Endodermal cell (in vitro differentiated cells): Measurements from ENCODE around the gene TSPAN9. TPM values are rescaled to one million over a fixed set of nuclear protein-coding genes. Genes with fewer than 3 reads are reported as not detected.

Experiments used
- DNase-seq: peaks from one replicate; pipeline ENCODE4 v3.0.0-alpha.2; 2017
- H3K27ac ChIP-seq: 2 replicates; pipeline ENCODE4 v1.5.1; 2013; ENCODE audit warnings: mild to moderate bottlenecking, low read depth, low read length, moderate library complexity
- H3K27me3 ChIP-seq: 2 replicates; pipeline ENCODE4 v1.6.1; 2013; ENCODE audit warnings: mild to moderate bottlenecking, low read length, moderate library complexity; ENCODE audit not compliant: insufficient read depth, control insufficient read depth, poor library complexity, severe bottlenecking
- H3K36me3 ChIP-seq: 2 replicates; pipeline ENCODE4 v1.7.0; 2013; ENCODE audit warnings: mild to moderate bottlenecking, low read length, moderate library complexity; ENCODE audit not compliant: control insufficient read depth, insufficient read depth
- H3K4me1 ChIP-seq: one replicate; pipeline ENCODE4 v1.7.0; 2013; ENCODE audit warnings: low read length; ENCODE audit not compliant: control insufficient read depth, insufficient read depth
- H3K4me3 ChIP-seq: 2 replicates; pipeline ENCODE4 v1.5.1; 2013; ENCODE audit warnings: mild to moderate bottlenecking, low read length, moderate library complexity
- H3K9ac ChIP-seq: 2 replicates; pipeline ENCODE4 v1.6.1; 2013; ENCODE audit warnings: mild to moderate bottlenecking, low read length, moderate library complexity; ENCODE audit not compliant: poor library complexity, severe bottlenecking; ENCODE audit errors: extremely low read depth
- H3K9me3 ChIP-seq: 2 replicates; pipeline ENCODE4 v1.6.1; 2013; ENCODE audit warnings: mild to moderate bottlenecking, low read length, moderate library complexity; ENCODE audit not compliant: control insufficient read depth
- H3K27ac Mint-ChIP-seq: 2 replicates; pipeline ENCODE4 v1.8.0; 2020; ENCODE audit warnings: mixed read lengths
- H3K27me3 Mint-ChIP-seq: 2 replicates; pipeline ENCODE4 v1.8.0; 2021; ENCODE audit warnings: mild to moderate bottlenecking, mixed read lengths; ENCODE audit not compliant: insufficient read depth
- H3K36me3 Mint-ChIP-seq: 2 replicates; pipeline ENCODE4 v1.8.0; 2020; ENCODE audit warnings: low read depth, mixed read lengths
- H3K4me1 Mint-ChIP-seq: 2 replicates; pipeline ENCODE4 v1.8.0; 2020; ENCODE audit warnings: mixed read lengths
- H3K4me3 Mint-ChIP-seq: 2 replicates; pipeline ENCODE4 v1.8.0; 2020; ENCODE audit warnings: mild to moderate bottlenecking, moderate library complexity, mixed read lengths
- H3K9me3 Mint-ChIP-seq: 2 replicates; pipeline ENCODE4 v1.8.0; 2020; ENCODE audit warnings: mild to moderate bottlenecking, mixed read lengths
- WGBS, 2 experiments: methylation state at CpG; one replicate each; pipeline versions ENCODE4 v1.1.5 to v1.1.7; 2013; ENCODE audit warnings: missing lambda C conversion rate in 2 of 2, mixed read lengths in 1 of 2; ENCODE audit not compliant: insufficient coverage in 1 of 2, insufficient read length in 1 of 2; 5-methylcytosine and 5-hydroxymethylcytosine counted together
- total RNA-seq, 2 donors: library from RNA; stranded (reverse); fragmentation: NEBNext Ultra II Directional in 1 of 2; extraction: Animal tissue kit (Norgen Biotek cat#: 25700) in 1 of 2; gene quantifications; 2 replicates in 1 of 2; 3 replicates in 1 of 2; pipeline ENCODE4 v1.2.1, GENCODE V29; 2021
- TF ChIP-seq, protein P1 (sequence below): fragments of 200-600 bp; sonication (generic); conservative IDR thresholded peaks from 2 replicates; pipeline ENCODE4 v1.5.0; 2021; ENCODE audit warnings: antibody characterized with exemption, mild to moderate bottlenecking

TSPAN9 gene
- total RNA-seq, 2 donors from 2014 or later = 31.9 to 80.8 TPM

DNA sequence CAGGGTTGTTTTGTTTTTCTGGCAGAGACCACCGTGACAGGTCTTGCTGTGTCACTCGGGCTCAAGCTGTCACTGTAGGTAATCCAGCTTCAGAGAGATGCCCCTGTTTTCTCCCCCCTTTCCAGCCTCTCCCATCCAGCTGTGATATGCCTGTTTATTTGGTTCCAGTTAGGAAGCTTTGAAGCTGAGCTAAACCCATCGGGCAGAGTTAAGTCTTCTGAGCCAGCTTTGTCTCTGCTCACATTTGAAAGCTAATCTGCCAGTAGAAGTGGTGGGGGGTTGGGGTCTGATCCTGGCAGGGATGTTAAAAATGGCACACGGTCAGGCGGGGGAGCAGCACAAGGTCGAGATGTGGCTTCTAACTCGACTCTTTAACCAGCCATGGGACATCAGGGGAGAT, 130.0 kb downstream of the TSPAN9 start:
- Histone ChIP-seq H3K9ac (no peak overlapping the region), H3K27me3 (peaks cover 5% of the 10 kb centered on the region), H3K27ac (no peak overlapping the region), H3K4me1 (no peaks in the 10 kb centered on the region), H3K9me3 (no peaks in the 10 kb centered on the region), H3K4me3 (no peak overlapping the region), H3K36me3 (no peaks in the 10 kb centered on the region)
- TF ChIP-seq, protein P1, sequence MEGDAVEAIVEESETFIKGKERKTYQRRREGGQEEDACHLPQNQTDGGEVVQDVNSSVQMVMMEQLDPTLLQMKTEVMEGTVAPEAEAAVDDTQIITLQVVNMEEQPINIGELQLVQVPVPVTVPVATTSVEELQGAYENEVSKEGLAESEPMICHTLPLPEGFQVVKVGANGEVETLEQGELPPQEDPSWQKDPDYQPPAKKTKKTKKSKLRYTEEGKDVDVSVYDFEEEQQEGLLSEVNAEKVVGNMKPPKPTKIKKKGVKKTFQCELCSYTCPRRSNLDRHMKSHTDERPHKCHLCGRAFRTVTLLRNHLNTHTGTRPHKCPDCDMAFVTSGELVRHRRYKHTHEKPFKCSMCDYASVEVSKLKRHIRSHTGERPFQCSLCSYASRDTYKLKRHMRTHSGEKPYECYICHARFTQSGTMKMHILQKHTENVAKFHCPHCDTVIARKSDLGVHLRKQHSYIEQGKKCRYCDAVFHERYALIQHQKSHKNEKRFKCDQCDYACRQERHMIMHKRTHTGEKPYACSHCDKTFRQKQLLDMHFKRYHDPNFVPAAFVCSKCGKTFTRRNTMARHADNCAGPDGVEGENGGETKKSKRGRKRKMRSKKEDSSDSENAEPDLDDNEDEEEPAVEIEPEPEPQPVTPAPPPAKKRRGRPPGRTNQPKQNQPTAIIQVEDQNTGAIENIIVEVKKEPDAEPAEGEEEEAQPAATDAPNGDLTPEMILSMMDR = no peak
- DNase-seq = no peak
- H3K9me3 Mint-ChIP-seq = no peaks in the 10 kb centered on the region
- H3K36me3 Mint-ChIP-seq = peaks cover 9% of the 10 kb centered on the region
- H3K4me3 Mint-ChIP-seq = no peak overlapping the region
- WGBS, 2 experiments = 73% methylated on average over 4 to 7 of the region's 7 CpGs
- H3K27me3 Mint-ChIP-seq = peaks cover 6% of the 10 kb centered on the region
- peak overlapping the region; percentile 1 for H3K27ac Mint-ChIP-seq
- H3K4me1 Mint-ChIP-seq = peaks cover 20% of the 10 kb centered on the region

DNA sequence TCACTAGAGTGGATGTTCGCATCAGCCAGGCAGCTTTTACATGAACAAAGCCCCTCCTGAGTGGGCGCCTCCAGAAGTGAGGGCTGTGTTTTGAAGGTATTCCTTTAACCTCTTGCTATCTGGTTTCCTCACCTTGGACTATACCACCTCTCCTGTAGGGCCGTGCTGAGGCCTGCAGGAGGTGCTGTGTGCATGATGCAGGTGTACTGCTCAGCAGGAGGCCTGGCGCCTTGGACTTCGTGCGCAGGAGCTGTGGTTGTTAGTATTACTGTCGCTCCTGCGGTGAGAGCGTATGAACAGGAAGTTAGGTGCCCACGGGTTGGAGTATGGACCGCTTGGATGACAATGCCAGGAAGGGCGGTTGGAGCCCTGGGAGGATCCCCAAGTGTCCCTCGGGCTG, 130.7 kb downstream of the TSPAN9 start:
- Histone ChIP-seq H3K4me3 (no peak overlapping the region), H3K4me1 (no peaks in the 10 kb centered on the region), H3K27me3 (no peaks in the 10 kb centered on the region), H3K9ac (no peak overlapping the region), H3K27ac (no peak overlapping the region), H3K9me3 (no peaks in the 10 kb centered on the region), H3K36me3 (no peaks in the 10 kb centered on the region)
- peaks cover 9% of the 10 kb centered on the region for H3K36me3 Mint-ChIP-seq
- peak overlapping the region; percentile 53 for H3K27ac Mint-ChIP-seq
- WGBS, 2 experiments = 79 to 87% methylated on average over 8 to 13 of the region's 13 CpGs
- peak; percentile 93 for DNase-seq
- H3K9me3 Mint-ChIP-seq = no peaks in the 10 kb centered on the region
- TF ChIP-seq, protein P1 = peak; percentile 100
- H3K4me3 Mint-ChIP-seq = no peak overlapping the region
- H3K27me3 Mint-ChIP-seq = peaks cover 1% of the 10 kb centered on the region
- peaks cover 24% of the 10 kb centered on the region for H3K4me1 Mint-ChIP-seq

- H3K27me3 ChIP-seq = no peaks in the 10 kb centered on the region
- H3K9me3 ChIP-seq = no peaks in the 10 kb centered on the region
- peak overlapping the region; percentile 1 for H3K27ac Mint-ChIP-seq
- no peaks in the 10 kb centered on the region for H3K9me3 Mint-ChIP-seq
- H3K9ac ChIP-seq = no peak overlapping the region
- no peaks in the 10 kb centered on the region for H3K36me3 ChIP-seq
- H3K4me3 ChIP-seq = no peak overlapping the region
- peaks cover 8% of the 10 kb centered on the region for H3K4me1 ChIP-seq
- TF ChIP-seq, protein P1 = no peak
- peaks cover 33% of the 10 kb centered on the region for H3K4me1 Mint-ChIP-seq
- WGBS, 2 experiments = 86 to 87% methylated on average over 5 to 9 of the region's 9 CpGs
- DNase-seq = no peak
- peaks cover 6% of the 10 kb centered on the region for H3K36me3 Mint-ChIP-seq
- no peak overlapping the region for H3K4me3 Mint-ChIP-seq
- H3K27me3 Mint-ChIP-seq = no peaks in the 10 kb centered on the region
- H3K27ac ChIP-seq = no peak overlapping the region
These were observed 136.0 kb downstream of the TSPAN9 start for GRCh38 chr12:3213188-3213587.
